ENCODE data around the gene KHDRBS2. TPM values are rescaled to one million over a fixed set of nuclear protein-coding genes. Genes with fewer than 3 reads are reported as not detected.

KHDRBS2 gene
- total RNA-seq, 2 experiments from 2014 or later = not detected

- TF ChIP-seq CTCF (IDR thresholded peaks at IDR 0.05) = no peak
- intact Hi-C loops (cut with micrococcal nuclease) = no loop called here
- no peaks in the 10 kb centered on the region for H3K4me1 Mint-ChIP-seq (ENCODE audit: low read depth)
- POLR2A ChIA-PET = no interaction called here
- CTCF ChIA-PET = no interaction called here
- H3K9me3 Mint-ChIP-seq = peaks cover 24% of the 10 kb centered on the region
- H3K27me3 Mint-ChIP-seq = no peaks in the 10 kb centered on the region
- H3K36me3 Mint-ChIP-seq (ENCODE audit: low read depth) = no peaks in the 10 kb centered on the region
- H3K4me3 Mint-ChIP-seq = no peak overlapping the region
- ATAC-seq (no peak), DNase-seq (no peak)
- no peak overlapping the region for H3K27ac Mint-ChIP-seq
Observed at GRCh38 chr6:61711849-61712248, 574.2 kb downstream of the KHDRBS2 start.

- no peak for TF ChIP-seq CTCF (IDR thresholded peaks at IDR 0.05)
- no peak overlapping the region for H3K27ac Mint-ChIP-seq
- H3K27me3 Mint-ChIP-seq = no peaks in the 10 kb centered on the region
- ATAC-seq = no peak
- intact Hi-C loops (cut with micrococcal nuclease) = no loop called here
- H3K4me3 Mint-ChIP-seq = no peak overlapping the region
- H3K4me1 Mint-ChIP-seq (ENCODE audit: low read depth) = no peaks in the 10 kb centered on the region
- no peaks in the 10 kb centered on the region for H3K36me3 Mint-ChIP-seq (ENCODE audit: low read depth)
- peaks cover 17% of the 10 kb centered on the region for H3K9me3 Mint-ChIP-seq
- POLR2A ChIA-PET = no interaction called here
- CTCF ChIA-PET = no interaction called here
- DNase-seq = no peak
Observed at GRCh38 chr6:61688165-61688564, 597.9 kb downstream of the KHDRBS2 start.

- CTCF ChIA-PET = no interaction called here
- intact Hi-C loops (cut with micrococcal nuclease) = no loop called here
- POLR2A ChIA-PET = no interaction called here
- no peak overlapping the region for H3K4me3 Mint-ChIP-seq
- TF ChIP-seq CTCF (IDR thresholded peaks at IDR 0.05) = no peak
- no peaks in the 10 kb centered on the region for H3K27me3 Mint-ChIP-seq
- H3K36me3 Mint-ChIP-seq (ENCODE audit: low read depth) = no peaks in the 10 kb centered on the region
- H3K27ac Mint-ChIP-seq = no peak overlapping the region
- peaks cover 15% of the 10 kb centered on the region for H3K9me3 Mint-ChIP-seq
- no peaks in the 10 kb centered on the region for H3K4me1 Mint-ChIP-seq (ENCODE audit: low read depth)
- ATAC-seq (no peak), DNase-seq (no peak)
Observed at GRCh38 chr6:61682562-61682961, 603.5 kb downstream of the KHDRBS2 start.

- H3K4me1 Mint-ChIP-seq (ENCODE audit: low read depth) = no peaks in the 10 kb centered on the region
- H3K4me3 Mint-ChIP-seq = no peak overlapping the region
Observed at GRCh38 chr6:61679625-61680024, 606.4 kb downstream of the KHDRBS2 start.

GRCh38 chr6:61675734-61676133 is 610.3 kb downstream of the KHDRBS2 start:
- intact Hi-C loops (cut with micrococcal nuclease) = no loop called here
- no peak for TF ChIP-seq CTCF (IDR thresholded peaks at IDR 0.05)
- DNase-seq (no peak), ATAC-seq (no peak)
- Mint-ChIP-seq H3K4me1 (ENCODE audit: low read depth) (no peaks in the 10 kb centered on the region), H3K27me3 (no peaks in the 10 kb centered on the region), H3K27ac (no peak overlapping the region), H3K4me3 (no peak overlapping the region), H3K36me3 (ENCODE audit: low read depth) (no peaks in the 10 kb centered on the region), H3K9me3 (peaks cover 10% of the 10 kb centered on the region)
- ChIA-PET CTCF (no interaction called here), POLR2A (no interaction called here)

More at GRCh38 chr6:61679625-61680024, 606.4 kb downstream of the KHDRBS2 start:
- H3K27ac Mint-ChIP-seq = no peak overlapping the region
- ATAC-seq (no peak), DNase-seq (no peak)
- H3K9me3 Mint-ChIP-seq = peaks cover 9% of the 10 kb centered on the region
- intact Hi-C loops (cut with micrococcal nuclease) = no loop called here
- ChIA-PET POLR2A (no interaction called here), CTCF (no interaction called here)
- no peaks in the 10 kb centered on the region for H3K36me3 Mint-ChIP-seq (ENCODE audit: low read depth)
- H3K27me3 Mint-ChIP-seq = no peaks in the 10 kb centered on the region
- TF ChIP-seq CTCF (IDR thresholded peaks at IDR 0.05) = no peak
